T-helper 22 cell (primary cell): ENCODE results near the gene HM13.
"Not testable (repeated sequence)": the region's sequence is repeated elsewhere in the genome, so short reads cannot be mapped to it uniquely, and the experiment has no call there.

Experiments
- DNase-seq: peaks from one replicate; pipeline ENCODE4 v3.0.0-alpha.2; 2020; ENCODE audit warnings: low read depth

HM13 gene

GRCh38 chr20:31568041-31568731 is 53.9 kb downstream of the HM13 start:
- DNase-seq, result no peak

- DNase-seq, result no peak
Measured at GRCh38 chr20:31568773-31569162, 54.5 kb downstream of the HM13 start.

GRCh38 chr20:31569163-31570020 is 55.1 kb downstream of the HM13 start:
- peak; percentile 25 for DNase-seq

GRCh38 chr20:31570021-31570463 is 55.8 kb downstream of the HM13 start:
- DNase-seq, result no peak

GRCh38 chr20:31570735-31571617 is 56.7 kb downstream of the HM13 start:
- no peak for DNase-seq

- DNase-seq, result no peak
Measured at GRCh38 chr20:31572042-31572700, 57.9 kb downstream of the HM13 start.

- peak; percentile 77 for DNase-seq
Measured at GRCh38 chr20:31572701-31573554, 58.7 kb downstream of the HM13 start.

GRCh38 chr20:31573555-31574321 is 59.5 kb downstream of the HM13 start:
- no peak for DNase-seq

- DNase-seq, result not testable (repeated sequence)
Measured at GRCh38 chr20:31574986-31575385, 60.7 kb downstream of the HM13 start.

GRCh38 chr20:31576751-31577150 is 62.5 kb downstream of the HM13 start:
- no peak for DNase-seq

GRCh38 chr20:31577194-31577593 is 63.0 kb downstream of the HM13 start:
- DNase-seq, result no peak

- no peak for DNase-seq
Measured at GRCh38 chr20:31578448-31579138, 64.4 kb downstream of the HM13 start.

- DNase-seq, result no peak
Measured at GRCh38 chr20:31579245-31579644, 65.0 kb downstream of the HM13 start.

GRCh38 chr20:31579941-31580651 is 65.9 kb downstream of the HM13 start:
- not testable (repeated sequence) for DNase-seq

- no peak for DNase-seq
Measured at GRCh38 chr20:31580706-31581105, 66.5 kb downstream of the HM13 start.

GRCh38 chr20:31581391-31581790 is 67.1 kb downstream of the HM13 start:
- DNase-seq, result no peak

- no peak for DNase-seq
Measured at GRCh38 chr20:31587545-31588389, 73.5 kb downstream of the HM13 start.

GRCh38 chr20:31590717-31591225 is 76.5 kb downstream of the HM13 start:
- DNase-seq, result no peak
